ENCODE results near the gene CCM2L.

GRCh38 chr20:31984981-31985471 lies 25.2 kb upstream of the CCM2L start:
- TF ChIP-seq CTCF (conservative IDR thresholded peaks at IDR 0.05; ENCODE audit: low read depth, low read length), result no peak
- TF ChIP-seq CHD1 (IDR thresholded peaks at IDR 0.05; ENCODE audit: low read depth, low read length), result no peak
- TF ChIP-seq MAZ (IDR thresholded peaks at IDR 0.05; ENCODE audit: borderline replicate concordance, low read depth, low read length), result no peak
- no peak for TF ChIP-seq POLR2A (IDR thresholded peaks at IDR 0.05; ENCODE audit: low read depth, low read length)
- TF ChIP-seq MXI1 (IDR thresholded peaks at IDR 0.05; ENCODE audit: borderline replicate concordance, low read depth, low read length), result no peak
- TF ChIP-seq RFX5 (IDR thresholded peaks at IDR 0.05; ENCODE audit: low read depth, low read length), result no peak
- no peak for TF ChIP-seq MAFK (IDR thresholded peaks at IDR 0.05; ENCODE audit: low read depth, low read length)
- TF ChIP-seq FOS (IDR thresholded peaks at IDR 0.05; ENCODE audit: low read depth, low read length), result no peak
